GM18507 (cell line): ENCODE measurements around the gene MXI1.

Experiments
- DNase-seq: peaks from one replicate; pipeline ENCODE4 v3.0.0; 2011; ENCODE audit warnings: low read depth; ENCODE audit not compliant: insufficient read length; ENCODE audit errors: extremely low spot score
- FAIRE-seq: peaks from 2 replicates; lab custom pipeline; 2011; peaks lifted over from hg19 to GRCh38; lab: Jason Lieb, UNC

MXI1 gene

GRCh38 chr10:110207011-110207804 is at the start of gene MXI1:
MXI1 (plus strand) TSS chr10:110207605; CDS start chr10:110207809, 204 bp downstream.
- FAIRE-seq (peak; percentile 75), DNase-seq (no peak)

GRCh38 chr10:110158051-110159005 is 49.1 kb upstream of the MXI1 start:
- DNase-seq (no peak), FAIRE-seq (no peak)

- FAIRE-seq (no peak), DNase-seq (no peak)
Observed at GRCh38 chr10:110160081-110160480, 47.3 kb upstream of the MXI1 start.

GRCh38 chr10:110160522-110160921 is 46.9 kb upstream of the MXI1 start:
- DNase-seq (no peak), FAIRE-seq (no peak)

GRCh38 chr10:110162741-110163145 is 44.7 kb upstream of the MXI1 start:
- no peak for FAIRE-seq
- DNase-seq = no peak

- FAIRE-seq = no peak
- DNase-seq = no peak
Observed at GRCh38 chr10:110163192-110163773, 44.1 kb upstream of the MXI1 start.

- DNase-seq (no peak), FAIRE-seq (no peak)
Observed at GRCh38 chr10:110163841-110164240, 43.6 kb upstream of the MXI1 start.

- DNase-seq (no peak), FAIRE-seq (no peak)
Observed at GRCh38 chr10:110165239-110165638, 42.2 kb upstream of the MXI1 start.

- FAIRE-seq (no peak), DNase-seq (no peak)
Observed at GRCh38 chr10:110167149-110167548, 40.3 kb upstream of the MXI1 start.

GRCh38 chr10:110168601-110169481 is 38.6 kb upstream of the MXI1 start:
- DNase-seq (no peak), FAIRE-seq (no peak)

GRCh38 chr10:110169586-110169985 is 37.8 kb upstream of the MXI1 start:
- DNase-seq (no peak), FAIRE-seq (no peak)

GRCh38 chr10:110170142-110170971 is 37.0 kb upstream of the MXI1 start:
- no peak for DNase-seq
- no peak for FAIRE-seq

- FAIRE-seq (no peak), DNase-seq (no peak)
Observed at GRCh38 chr10:110171032-110171431, 36.4 kb upstream of the MXI1 start.

GRCh38 chr10:110172155-110172554 is 35.2 kb upstream of the MXI1 start:
- FAIRE-seq (no peak), DNase-seq (no peak)

- DNase-seq (no peak), FAIRE-seq (no peak)
Observed at GRCh38 chr10:110174201-110174600, 33.2 kb upstream of the MXI1 start.

- DNase-seq (no peak), FAIRE-seq (no peak)
Observed at GRCh38 chr10:110174816-110175215, 32.6 kb upstream of the MXI1 start.

GRCh38 chr10:110175406-110175805 is 32.0 kb upstream of the MXI1 start:
- no peak for FAIRE-seq
- DNase-seq = no peak
